Stimulated activated CD4-positive, alpha-beta T cell treated with anti-CD3 and anti-CD28 coated beads, Interleukin-1b, Interleukin-23, amount 100 ng/mL, for 24 hours (primary cell): ENCODE measurements around the gene RNF145.
"Not testable (repeated sequence)": the region's sequence is repeated elsewhere in the genome, so short reads cannot be mapped to it uniquely, and the experiment has no call there.

Experiments used
- DNase-seq, 4 experiments: peaks; one replicate each; pipeline ENCODE4 v3.0.0-alpha.2; 2020; ENCODE audit warnings: low read depth in 4 of 4, low spot score in 1 of 4

The RNF145 gene

DNA sequence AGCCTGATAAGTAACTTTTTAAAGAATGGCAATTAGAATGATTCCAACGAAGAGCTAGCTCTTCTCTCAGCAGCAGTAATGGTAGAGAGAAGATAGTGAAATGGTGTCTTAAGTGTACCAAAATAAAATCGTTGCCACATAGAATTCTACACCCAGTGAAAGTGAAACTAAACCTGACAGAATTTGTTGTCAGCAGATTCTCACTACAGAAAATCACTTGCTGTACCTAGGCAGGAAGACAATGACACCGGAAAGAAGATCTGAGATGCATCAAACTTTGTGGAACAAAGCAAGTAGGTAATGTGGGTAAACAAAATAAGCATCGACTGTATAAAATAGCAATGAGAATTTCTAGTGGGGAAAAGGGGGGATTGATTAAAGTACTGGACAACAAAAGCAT lies 88.9 kb downstream of the RNF145 start:
- no peak for DNase-seq

DNA sequence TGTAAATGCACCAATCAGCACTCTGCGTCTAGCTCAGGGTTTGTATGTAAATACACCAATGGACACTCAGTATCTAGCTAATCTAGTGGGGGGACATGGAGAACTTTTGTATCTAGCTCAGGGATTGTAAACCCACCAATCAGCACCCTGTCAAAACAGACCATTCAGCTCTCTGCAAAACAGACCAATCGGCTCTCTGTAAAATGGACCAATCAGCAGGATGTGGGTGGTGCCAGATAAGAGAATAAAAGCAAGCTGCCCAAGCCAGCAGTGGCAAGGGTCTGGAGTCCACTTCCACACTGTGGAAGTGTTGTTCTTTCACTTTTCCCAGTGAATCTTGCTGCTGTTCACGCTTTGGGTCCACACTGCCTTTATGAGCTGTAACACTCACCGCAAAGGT lies 89.5 kb downstream of the RNF145 start:
- not testable (repeated sequence) for DNase-seq

DNA sequence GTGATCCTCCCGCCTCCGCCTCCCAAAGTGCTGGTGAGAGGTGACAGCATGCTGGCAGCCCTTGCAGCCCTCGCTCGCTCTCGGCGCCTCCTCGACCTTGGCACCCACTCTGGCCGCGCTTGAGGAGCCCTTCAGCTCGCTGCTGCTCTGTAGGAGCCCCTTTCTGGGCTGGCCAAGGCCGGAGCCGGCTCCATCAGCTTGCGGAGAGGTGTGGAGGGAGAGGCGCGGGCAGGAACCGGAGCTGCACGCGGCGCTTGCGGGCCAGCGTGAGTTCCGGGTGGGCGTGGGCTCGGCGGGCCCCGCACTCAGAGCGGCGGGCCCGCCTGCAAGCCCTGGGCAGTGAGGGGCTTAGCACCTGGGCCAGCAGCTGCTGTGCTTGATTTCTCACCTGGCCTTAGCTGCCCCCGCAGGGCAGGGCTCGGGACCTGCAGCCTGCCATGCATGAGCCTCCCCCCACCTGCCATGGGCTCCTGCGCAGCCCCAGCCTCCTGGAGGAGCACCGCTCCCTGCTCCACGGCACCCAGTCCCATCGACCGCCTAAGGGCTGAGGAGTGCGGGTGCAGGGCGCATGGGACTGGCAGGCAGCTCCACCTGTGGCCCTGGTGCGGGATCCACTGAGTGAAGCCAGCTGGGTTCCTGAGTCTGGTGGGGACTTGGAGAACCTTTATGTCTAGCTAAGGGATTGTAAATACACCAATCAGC lies 90.2 kb downstream of the RNF145 start:
- not testable (repeated sequence) for DNase-seq

DNA sequence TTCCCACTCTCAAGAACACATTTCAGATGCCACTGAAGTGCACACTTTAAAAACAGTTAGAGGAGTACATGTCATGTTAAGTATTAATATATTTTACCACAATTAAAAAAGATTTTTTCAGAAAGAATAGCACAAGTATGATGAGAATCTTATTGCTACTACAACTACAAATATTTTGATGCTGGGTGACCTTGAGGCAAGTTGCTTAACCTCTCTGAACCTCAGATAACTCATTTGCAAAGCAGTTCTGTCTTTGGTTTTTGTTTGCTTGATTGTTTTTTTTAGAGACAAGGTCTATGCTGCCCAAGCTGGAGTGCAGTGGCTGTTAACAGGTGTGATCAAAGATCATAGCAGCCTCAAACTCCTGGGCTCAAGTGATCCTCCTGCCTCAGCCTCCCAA lies 95.9 kb downstream of the RNF145 start:
- DNase-seq, result no peak

DNA sequence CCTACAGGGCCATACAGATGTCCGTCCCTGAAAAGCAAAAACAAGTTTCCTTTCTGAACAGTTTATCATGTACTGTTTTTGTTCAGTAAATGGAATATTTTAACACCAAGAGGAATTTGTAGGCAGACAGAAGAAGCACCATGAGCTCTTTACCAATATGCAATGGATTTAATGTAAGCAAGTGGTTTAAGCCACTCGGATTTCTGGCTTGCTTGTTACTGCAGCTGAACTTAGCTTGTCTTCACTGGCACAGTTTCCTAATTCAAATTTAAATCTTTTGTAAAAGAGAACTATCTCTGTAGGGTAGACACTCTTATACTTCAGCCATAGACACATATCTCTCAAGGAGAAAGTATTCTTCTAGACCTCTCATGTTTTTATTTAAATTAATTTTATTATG lies 96.9 kb downstream of the RNF145 start:
- no peak for DNase-seq
